GM12801 (cell line): ENCODE results near the gene PIR.

Experiments used
- TF ChIP-seq, protein P1 (sequence below): IDR thresholded peaks from one replicate; pipeline ENCODE4 v1.5.1; 2011; ENCODE audit warnings: control low read depth; ENCODE audit not compliant: insufficient read length; ENCODE audit errors: extremely low read depth

The PIR gene

DNA sequence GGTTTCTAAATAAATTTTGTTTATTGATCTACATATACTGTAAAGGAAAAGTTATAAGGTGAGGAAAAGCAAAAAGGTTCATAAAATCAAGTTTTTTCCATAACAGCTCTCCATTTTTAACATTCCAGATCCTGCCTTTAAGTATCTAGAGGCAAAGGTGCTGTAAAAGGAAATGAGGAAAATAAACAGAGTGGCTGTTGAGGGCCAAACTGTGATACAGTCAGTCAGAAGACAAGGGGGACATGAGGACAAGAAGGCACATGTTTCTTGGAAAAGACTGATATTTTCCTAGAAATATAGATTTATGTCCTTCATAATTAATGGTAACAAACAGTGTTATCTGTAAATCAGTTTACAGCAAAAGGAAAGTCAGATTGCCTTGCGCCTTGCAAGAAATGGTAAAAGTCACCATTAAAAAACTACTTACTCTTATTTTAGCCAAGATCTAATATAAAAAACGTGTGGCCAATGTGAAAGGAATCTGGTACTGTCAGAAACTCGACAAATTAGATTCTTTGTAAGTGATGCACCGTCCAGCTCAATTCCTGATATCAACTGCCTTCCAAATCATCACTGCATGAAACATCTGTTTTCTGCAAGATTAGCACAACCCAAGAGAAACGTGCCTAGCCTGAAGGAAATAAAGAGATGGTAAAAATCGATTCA lies 75.0 kb downstream of the PIR start:
- TF ChIP-seq, protein P1, sequence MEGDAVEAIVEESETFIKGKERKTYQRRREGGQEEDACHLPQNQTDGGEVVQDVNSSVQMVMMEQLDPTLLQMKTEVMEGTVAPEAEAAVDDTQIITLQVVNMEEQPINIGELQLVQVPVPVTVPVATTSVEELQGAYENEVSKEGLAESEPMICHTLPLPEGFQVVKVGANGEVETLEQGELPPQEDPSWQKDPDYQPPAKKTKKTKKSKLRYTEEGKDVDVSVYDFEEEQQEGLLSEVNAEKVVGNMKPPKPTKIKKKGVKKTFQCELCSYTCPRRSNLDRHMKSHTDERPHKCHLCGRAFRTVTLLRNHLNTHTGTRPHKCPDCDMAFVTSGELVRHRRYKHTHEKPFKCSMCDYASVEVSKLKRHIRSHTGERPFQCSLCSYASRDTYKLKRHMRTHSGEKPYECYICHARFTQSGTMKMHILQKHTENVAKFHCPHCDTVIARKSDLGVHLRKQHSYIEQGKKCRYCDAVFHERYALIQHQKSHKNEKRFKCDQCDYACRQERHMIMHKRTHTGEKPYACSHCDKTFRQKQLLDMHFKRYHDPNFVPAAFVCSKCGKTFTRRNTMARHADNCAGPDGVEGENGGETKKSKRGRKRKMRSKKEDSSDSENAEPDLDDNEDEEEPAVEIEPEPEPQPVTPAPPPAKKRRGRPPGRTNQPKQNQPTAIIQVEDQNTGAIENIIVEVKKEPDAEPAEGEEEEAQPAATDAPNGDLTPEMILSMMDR, result no peak

DNA sequence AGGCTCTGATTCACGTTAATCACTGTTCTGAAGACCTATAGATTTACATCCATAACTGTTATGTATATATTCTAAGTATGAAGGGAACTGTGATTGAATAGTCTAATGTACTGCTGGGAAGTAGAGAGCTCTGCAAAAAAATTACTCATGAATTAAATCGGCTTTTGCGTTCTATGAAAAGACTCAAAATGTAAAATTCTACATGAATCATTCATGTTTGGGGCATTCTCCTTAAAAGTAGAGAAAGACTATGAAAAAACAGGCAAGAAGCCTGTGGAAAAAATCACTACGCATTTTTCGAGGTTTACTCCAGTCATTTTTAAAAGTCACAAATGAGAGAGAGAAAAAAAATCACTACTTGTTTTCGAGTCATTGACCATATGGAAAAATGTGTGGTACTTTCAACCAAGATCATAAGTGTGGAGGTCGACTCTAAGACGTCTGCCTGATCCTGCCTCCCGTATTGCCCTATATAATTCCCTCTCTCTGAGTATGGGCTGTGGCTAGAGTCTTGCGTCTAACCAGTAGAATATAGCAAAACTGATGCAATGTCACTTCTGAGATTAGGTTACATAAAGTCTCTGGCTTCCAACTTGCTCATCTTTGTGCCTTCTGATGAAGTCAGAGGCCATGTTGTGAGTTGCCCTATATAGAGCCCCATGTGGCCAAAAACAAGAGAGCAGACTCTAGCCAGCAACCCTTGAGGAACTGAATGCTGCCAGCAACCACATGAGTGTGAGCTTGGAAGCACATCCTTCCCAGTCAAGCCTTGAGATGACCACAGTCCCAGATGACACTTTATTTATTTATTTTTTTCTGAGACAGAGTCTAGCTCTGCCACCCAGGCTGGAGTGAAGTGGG lies 76.8 kb downstream of the PIR start:
- TF ChIP-seq, protein P1, result no peak

DNA sequence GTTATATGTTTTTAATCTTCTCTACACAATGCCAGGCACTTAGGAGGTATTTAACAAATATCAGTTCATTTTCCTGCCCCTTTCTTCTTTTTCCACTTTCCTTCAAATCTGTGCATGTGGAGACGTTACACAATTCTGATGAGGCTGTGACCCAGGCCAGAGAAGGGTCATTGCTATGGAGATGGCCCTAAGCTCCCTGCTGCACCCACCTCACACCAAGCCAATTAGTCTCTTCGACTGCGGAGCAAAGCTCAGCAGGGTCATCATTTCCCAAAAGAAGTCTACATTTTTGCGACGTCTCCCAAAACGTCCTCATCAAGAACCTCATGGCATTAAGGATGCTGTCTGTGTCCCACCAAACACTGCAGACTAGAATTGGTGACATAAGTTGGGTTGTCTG lies 80.0 kb downstream of the PIR start:
- TF ChIP-seq, protein P1, result no peak

DNA sequence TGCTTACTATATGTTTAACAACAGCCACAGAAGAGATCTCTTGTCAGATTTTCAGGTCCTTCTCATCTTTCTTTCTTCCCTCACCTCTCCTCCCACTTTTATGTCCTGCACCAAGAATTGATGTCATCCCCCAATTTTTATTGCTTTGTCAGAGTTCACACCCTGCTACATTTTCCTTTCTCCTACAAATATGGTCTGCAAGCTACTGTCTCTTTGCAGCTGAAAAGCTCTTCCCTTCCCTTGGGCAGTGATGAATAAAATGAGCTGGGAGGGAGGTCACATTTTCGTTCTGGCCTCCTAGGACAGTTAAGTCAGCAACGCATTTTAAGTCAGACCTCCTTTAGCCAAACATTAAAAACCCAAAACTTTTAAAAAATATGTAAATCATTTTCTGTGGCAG lies 82.2 kb downstream of the PIR start:
- TF ChIP-seq, protein P1, result no peak

DNA sequence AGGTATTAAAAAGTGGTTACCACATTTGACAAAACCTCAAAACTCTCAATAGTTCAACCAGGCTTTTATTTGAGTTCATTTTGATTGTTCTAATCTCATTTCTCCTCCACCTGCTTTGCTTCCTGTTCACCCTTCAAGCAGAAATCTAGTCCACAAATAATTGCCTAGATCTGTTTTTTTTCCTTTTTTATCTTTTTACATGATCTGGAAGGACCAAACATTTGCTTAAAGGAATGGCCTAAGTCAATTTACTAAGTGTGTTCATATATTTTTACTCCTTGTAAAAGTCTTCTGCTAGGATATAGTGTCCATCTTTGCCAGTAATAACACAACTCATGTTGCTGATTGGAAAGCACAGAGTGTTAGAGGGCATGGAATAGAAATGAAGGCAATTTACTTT lies 82.7 kb downstream of the PIR start:
- TF ChIP-seq, protein P1, result no peak

DNA sequence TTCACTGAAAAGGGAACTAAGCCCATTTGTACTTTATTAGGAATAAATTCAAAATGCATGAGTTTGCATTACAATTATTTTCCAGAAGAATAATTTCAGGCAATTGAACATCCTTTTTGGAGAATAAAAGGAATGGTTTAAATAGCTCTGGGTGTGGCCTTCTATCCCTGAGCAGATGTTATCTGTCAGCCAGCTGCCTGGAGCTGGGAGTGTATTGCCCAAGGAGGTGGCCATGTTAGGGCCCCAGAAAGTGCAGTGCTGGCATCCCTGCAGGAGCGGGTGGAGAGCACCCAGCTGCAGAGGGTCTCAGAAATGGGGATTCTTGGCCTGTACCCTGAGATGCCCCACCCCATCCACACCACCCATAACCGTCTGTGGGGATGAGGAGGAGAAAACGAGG lies 87.3 kb downstream of the PIR start:
- TF ChIP-seq, protein P1, result no peak

DNA sequence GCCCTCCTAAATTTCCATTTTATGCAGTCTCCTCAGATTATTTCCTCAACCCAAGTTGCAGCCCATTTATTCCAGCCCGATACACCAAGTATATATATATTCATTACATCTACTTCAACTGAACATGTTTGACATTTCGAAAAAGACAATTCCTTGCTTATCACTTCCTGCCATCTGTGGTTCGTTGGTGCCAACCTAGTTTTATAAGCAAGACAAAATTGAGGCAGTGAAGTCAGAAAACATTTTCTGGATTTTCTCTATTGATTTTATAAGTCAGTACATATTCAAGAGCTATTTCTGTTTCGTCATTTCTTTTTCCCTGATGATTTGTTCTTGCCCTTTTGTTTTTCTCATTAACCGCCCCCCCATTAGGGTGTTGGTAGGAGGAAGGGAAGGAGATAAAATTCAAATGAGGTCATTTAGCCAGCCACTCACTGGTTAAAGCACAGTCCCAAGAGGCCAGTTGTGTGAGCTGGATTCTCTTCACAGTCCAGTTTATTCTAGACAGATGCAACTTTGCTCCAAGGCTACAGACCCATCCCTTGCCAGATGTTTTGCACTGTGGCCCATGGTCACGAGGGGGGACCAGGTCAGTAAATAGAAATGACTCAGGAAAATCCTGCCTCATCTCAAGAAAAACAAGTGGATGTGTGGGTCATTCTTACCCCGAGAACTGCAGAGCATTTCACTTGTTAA lies 88.6 kb downstream of the PIR start:
- TF ChIP-seq, protein P1, result no peak
